HG03439 (cell line): ENCODE data around the gene CR1L.
"Not testable (repeated sequence)": the region's sequence is repeated elsewhere in the genome, so short reads cannot be mapped to it uniquely, and the experiment has no call there.

Source experiments
- ATAC-seq: cut with Tn5 transposase; IDR thresholded peaks from one replicate; pipeline ENCODE4 v1.9.1; 2021; ENCODE audit warnings: mild to moderate bottlenecking, moderate library complexity; ENCODE audit not compliant: unreplicated experiment

The CR1L gene

GRCh38 chr1:207676153-207676552 is 31.2 kb downstream of the CR1L start:
- no peak for ATAC-seq

GRCh38 chr1:207680590-207681388 is 35.9 kb downstream of the CR1L start:
- not testable (repeated sequence) for ATAC-seq

GRCh38 chr1:207682872-207683434 is 38.0 kb downstream of the CR1L start:
- ATAC-seq = not testable (repeated sequence)

- not testable (repeated sequence) for ATAC-seq
Measured at GRCh38 chr1:207690551-207690950, 45.6 kb downstream of the CR1L start.

- no peak for ATAC-seq
Measured at GRCh38 chr1:207691010-207691409, 46.1 kb downstream of the CR1L start.

- ATAC-seq = no peak
Measured at GRCh38 chr1:207691841-207692240, 46.9 kb downstream of the CR1L start.

GRCh38 chr1:207692291-207692690 is 47.4 kb downstream of the CR1L start:
- ATAC-seq = not testable (repeated sequence)

GRCh38 chr1:207695891-207696290 is 51.0 kb downstream of the CR1L start:
- ATAC-seq = no peak

- no peak for ATAC-seq
Measured at GRCh38 chr1:207698822-207699483, 54.0 kb downstream of the CR1L start.

GRCh38 chr1:207702317-207702716 is 57.4 kb downstream of the CR1L start:
- no peak for ATAC-seq

- no peak for ATAC-seq
Measured at GRCh38 chr1:207703712-207704111, 58.8 kb downstream of the CR1L start.

GRCh38 chr1:207708004-207708403 is 63.1 kb downstream of the CR1L start:
- ATAC-seq = not testable (repeated sequence)

- no peak for ATAC-seq
Measured at GRCh38 chr1:207711285-207711684, 66.4 kb downstream of the CR1L start.

GRCh38 chr1:207712701-207713100 is 67.8 kb downstream of the CR1L start:
- not testable (repeated sequence) for ATAC-seq

GRCh38 chr1:207713529-207713928 is 68.6 kb downstream of the CR1L start:
- ATAC-seq = no peak

GRCh38 chr1:207719234-207719633 is 74.3 kb downstream of the CR1L start:
- ATAC-seq = no peak

GRCh38 chr1:207728200-207728858 is 83.4 kb downstream of the CR1L start:
- not testable (repeated sequence) for ATAC-seq

GRCh38 chr1:207737503-207738157 is 92.7 kb downstream of the CR1L start:
- ATAC-seq = not testable (repeated sequence)

GRCh38 chr1:207738158-207738659 is 93.3 kb downstream of the CR1L start:
- ATAC-seq = not testable (repeated sequence)

- no peak for ATAC-seq
Measured at GRCh38 chr1:207740207-207740606, 95.3 kb downstream of the CR1L start.
